NCI-H1417 treated with DMSO at 0.1 percent for 48 hours (cell line): Measurements from ENCODE around the gene KCNMA1.

Experiments
- DNase-seq: peaks from one replicate; lab custom pipeline; 2025; lab: John Stamatoyannopoulos, UW

KCNMA1 gene

GRCh38 chr10:77208684-77209256 lies 428.8 kb downstream of the KCNMA1 start:
- DNase-seq: no peak

DNA sequence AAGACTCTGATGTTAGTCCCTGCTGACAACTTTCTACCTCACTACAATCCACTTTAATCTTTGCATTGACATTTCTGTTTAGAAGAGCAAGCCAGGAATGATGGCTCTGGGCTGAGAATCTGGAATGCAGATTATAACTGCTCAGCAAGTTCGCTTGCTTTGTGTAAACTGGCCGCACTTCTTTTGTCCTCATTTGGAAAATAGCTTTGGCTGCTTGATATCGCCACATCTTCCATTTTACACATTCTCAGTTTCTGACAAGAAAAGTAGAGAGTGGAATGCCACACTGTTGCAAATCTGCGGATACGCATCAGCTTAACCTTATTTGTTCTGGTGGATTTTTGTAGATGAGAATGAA lies 429.8 kb downstream of the KCNMA1 start:
- no peak for DNase-seq

- DNase-seq: no peak
Measured at GRCh38 chr10:77207182-77207827, 430.3 kb downstream of the KCNMA1 start.

- no peak for DNase-seq
Measured at GRCh38 chr10:77205135-77205534, 432.5 kb downstream of the KCNMA1 start.

GRCh38 chr10:77204171-77204570 lies 433.4 kb downstream of the KCNMA1 start:
- DNase-seq: no peak

- DNase-seq: no peak
Measured at GRCh38 chr10:77202857-77203256, 434.8 kb downstream of the KCNMA1 start.

DNA sequence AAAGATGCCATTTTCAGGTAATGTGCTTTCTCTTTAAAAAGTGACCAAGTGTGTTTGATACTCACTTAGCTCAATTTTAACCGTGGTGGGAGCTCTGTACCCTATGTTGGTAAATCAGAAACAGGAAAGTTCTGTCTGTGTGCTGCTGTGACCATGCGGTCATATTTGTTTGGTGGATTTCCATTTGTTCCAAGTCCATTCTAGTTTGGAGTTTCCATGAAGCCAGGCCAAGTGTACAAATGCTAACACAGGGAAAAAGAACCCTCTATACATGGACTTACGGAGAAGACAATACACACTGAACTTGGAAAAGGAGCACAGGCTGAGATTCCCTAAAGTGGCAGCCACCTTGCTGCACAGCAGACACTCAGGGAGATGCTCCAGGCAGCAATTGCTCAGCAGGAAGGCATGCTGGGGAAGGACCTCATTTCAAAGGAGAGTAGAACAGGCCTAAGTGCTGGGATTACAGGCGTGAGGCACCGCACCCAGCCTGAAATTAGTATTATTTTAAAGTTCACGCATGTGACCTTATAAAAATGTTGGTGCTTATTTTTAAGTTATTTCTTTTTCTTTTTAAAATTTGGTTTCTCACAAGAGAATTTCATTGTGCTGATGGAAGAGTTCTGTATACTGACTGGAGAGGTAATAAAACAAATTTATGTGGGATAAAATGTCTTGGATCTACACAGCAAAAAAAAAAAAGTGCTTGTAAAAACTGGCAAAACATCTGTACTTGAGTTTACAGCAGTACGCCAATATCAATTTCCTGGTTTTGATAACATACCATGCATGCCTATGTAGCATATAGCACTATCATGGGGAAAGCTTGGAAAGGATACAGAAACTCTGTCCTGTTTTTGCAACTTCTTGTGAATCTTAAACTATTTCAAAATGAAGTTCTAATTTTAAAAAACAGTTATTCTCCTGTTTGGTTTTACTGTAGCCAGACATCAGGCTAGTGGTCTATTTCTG lies 436.2 kb downstream of the KCNMA1 start:
- no peak for DNase-seq

GRCh38 chr10:77197544-77197943 lies 440.1 kb downstream of the KCNMA1 start:
- no peak for DNase-seq

GRCh38 chr10:77196614-77197013 lies 441.0 kb downstream of the KCNMA1 start:
- DNase-seq: no peak

DNA sequence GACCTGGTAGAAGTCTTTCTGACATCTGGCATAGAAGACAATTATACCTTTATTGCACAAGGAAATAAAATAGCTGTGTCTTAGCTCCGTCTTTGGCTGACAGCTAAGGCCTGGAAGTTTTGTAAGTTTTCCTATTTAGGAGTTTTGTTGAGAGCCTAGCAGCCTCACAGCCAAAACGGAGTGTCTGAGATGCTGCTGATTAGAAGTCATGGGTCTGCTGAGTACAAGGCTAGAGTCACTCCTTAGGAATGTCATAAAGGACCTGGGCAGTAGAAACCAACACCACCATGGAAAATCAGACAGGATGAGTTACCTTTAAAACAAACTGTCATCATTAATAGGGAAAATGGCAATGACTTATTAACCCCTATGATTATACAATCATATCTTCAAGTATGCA lies 442.5 kb downstream of the KCNMA1 start:
- no peak for DNase-seq

DNA sequence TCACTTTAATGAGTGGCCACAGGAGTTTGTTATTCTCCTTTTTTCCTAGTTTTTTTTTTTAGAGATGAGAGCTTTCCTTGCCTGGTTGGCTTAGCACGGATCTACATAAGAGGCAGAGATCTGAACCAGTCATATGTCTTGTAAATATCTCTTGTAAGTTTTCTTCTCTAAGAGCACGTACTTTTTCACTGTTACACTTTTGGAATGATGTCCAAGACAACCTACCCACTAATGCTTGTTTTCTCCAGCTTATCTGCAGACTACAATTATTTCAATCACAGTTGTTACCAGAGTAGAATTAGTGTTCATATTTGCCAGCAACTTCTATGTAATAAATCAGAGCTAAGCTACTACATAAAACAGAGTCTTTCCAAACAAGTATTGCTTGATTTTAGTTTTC lies 444.6 kb downstream of the KCNMA1 start:
- no peak for DNase-seq

DNA sequence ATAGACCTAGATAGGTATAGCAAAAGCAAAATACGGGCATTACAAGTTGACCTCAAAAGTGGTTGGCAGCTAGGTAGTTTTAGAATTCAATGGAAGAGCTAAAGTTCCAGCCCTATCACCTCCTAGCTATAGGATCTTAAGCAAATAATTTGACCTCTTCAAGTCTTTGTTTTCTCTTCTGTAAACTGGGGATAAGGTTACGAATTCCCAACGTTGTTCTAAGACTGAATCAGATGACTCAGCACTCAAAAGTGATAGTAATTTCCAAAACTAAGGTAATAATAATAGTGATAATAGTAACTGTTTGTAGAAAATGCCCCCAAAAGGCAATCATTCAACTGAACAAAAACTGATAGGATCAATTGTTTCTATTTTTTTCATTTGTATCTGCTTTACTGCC lies 445.2 kb downstream of the KCNMA1 start:
- no peak for DNase-seq

GRCh38 chr10:77191324-77192049 lies 446.1 kb downstream of the KCNMA1 start:
- DNase-seq: no peak

GRCh38 chr10:77190291-77190690 lies 447.3 kb downstream of the KCNMA1 start:
- DNase-seq: no peak

GRCh38 chr10:77189520-77189919 lies 448.1 kb downstream of the KCNMA1 start:
- DNase-seq: no peak

- DNase-seq: no peak
Measured at GRCh38 chr10:77189075-77189474, 448.5 kb downstream of the KCNMA1 start.

DNA sequence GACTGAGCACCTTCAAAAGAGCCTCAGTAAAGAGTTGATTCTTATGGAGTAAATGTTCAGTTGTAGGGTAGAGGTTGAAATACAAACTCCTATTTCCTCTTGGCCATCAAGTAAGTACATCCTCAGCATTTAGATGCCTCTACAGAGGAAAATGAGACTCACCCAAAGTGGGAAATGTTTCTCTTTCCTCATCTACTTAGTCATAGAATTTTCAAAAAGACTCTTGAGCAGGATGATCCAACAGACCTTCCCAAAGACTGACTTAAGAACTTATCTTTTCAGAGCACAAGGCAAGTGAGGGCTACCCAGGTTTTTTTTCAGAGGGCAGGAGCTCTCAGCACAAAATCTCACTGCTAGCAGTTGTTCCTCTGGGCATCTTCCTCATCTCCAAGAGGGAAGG lies 449.1 kb downstream of the KCNMA1 start:
- no peak for DNase-seq

DNA sequence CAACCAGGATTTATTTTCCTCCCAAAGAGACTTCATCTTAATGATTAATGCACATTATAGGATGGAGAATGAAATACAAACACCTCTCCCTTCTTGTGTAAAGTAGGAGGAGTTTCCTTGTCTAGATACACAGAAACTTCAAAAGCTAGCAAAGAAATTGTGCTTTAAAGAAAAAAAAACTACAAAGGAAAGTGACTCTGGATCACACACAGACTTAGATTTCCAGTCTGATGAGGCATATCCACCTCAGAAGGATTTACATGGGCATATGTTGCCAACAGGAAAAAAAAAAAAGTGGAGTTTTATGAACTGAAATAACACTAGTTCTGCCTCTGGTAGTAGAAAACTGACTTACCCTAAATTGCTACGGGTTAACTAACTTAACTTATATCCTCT lies 449.6 kb downstream of the KCNMA1 start:
- DNase-seq: no peak

DNA sequence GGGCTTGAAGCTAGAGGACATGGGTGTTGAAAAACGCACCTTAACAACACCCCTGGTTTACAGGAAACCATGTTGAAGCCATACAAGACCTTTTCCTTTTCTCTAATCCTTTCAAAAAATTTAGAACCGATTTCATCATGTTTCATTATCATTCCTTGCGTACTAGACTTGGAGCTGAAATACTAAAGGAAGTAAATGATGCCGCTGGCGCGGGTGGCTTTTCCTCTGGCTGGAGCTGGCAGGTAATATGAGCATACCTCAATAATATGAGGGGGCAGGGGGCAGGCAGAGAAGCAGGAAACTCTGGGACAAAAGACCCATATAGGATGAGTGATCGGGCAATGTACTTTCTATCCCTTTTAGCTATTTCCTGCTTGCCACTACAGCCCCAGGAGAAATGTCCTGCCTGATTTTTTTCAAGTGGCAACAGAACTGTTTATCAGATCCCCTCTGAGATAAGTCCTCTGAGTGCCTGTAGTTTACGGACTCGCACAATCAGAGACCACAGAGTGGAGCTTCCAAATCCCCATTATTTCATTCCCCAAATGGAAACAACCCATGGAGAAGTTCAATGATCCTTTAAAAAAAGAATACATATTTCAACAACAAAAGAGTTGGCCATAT lies 450.1 kb downstream of the KCNMA1 start:
- no peak for DNase-seq

- no peak for DNase-seq
Measured at GRCh38 chr10:77186936-77187335, 450.7 kb downstream of the KCNMA1 start.

GRCh38 chr10:77185696-77186095 lies 451.9 kb downstream of the KCNMA1 start:
- no peak for DNase-seq

- DNase-seq: no peak
Measured at GRCh38 chr10:77182803-77183202, 454.8 kb downstream of the KCNMA1 start.
